Cardiac muscle cell (in vitro differentiated cells and primary cell): ENCODE measurements around the gene NCK1. TPM values are rescaled to one million over a fixed set of nuclear protein-coding genes. Genes with fewer than 3 reads are reported as not detected.

Source experiments
- DNase-seq, 2 donors: peaks; one replicate each; pipeline versions ENCODE4 v3.0.0 to v3.0.0-alpha.2; 2010 to 2017; ENCODE audit warnings: low read depth in 1 of 2, low spot score in 1 of 2
- H3K27ac ChIP-seq: fragments of 200-600 bp; sonication (generic); 2 replicates; pipeline ENCODE4 v1.5.1; 2016
- H3K27me3 ChIP-seq: fragments of 200-600 bp; sonication (generic); 2 replicates; pipeline ENCODE4 v1.6.0; 2016; ENCODE audit warnings: control low read depth
- H3K36me3 ChIP-seq: fragments of 200-600 bp; sonication (generic); 2 replicates; pipeline ENCODE4 v1.5.1; 2016; ENCODE audit warnings: control low read depth
- H3K4me1 ChIP-seq: fragments of 200-600 bp; sonication (generic); 2 replicates; pipeline ENCODE4 v1.8.1; 2017; ENCODE audit warnings: low read depth, mild to moderate bottlenecking, mixed run types
- H3K4me3 ChIP-seq: fragments of 200-600 bp; sonication (generic); 2 replicates; pipeline ENCODE4 v1.5.1; 2016; ENCODE audit warnings: mild to moderate bottlenecking
- H3K9me3 ChIP-seq: fragments of 200-600 bp; sonication (generic); 2 replicates; pipeline ENCODE4 v1.5.1; 2017; ENCODE audit warnings: low read depth, mild to moderate bottlenecking, control low read depth
- CTCF ChIP-seq: IDR thresholded peaks from 2 replicates; pipeline ENCODE4 v1.5.1; 2012; ENCODE audit warnings: low read depth, mild to moderate bottlenecking, low read length
- polyA plus RNA-seq: library from polyadenylated mRNA; unstranded; fragments of >200 nt; fragmentation: Nextera tagmentation; extraction: Ambion mirVana; gene quantifications from 2 replicates; pipeline ENCODE4 v1.2.1, GENCODE V29; 2016
- total RNA-seq: library from RNA; depleted of rRNA; stranded (reverse); fragments of >200 nt; gene quantifications from 2 replicates; pipeline ENCODE4 v1.2.3, GENCODE V29; 2016

NCK1 gene
- total and polyA plus RNA-seq, 2 experiments from 2014 or later: 24.6 to 30.3 TPM

GRCh38 chr3:136929977-136930670 lies 68.1 kb downstream of the NCK1 start:
- no peak overlapping the region for H3K27ac ChIP-seq
- no peak overlapping the region for H3K4me3 ChIP-seq
- H3K9me3 ChIP-seq: no peaks in the 10 kb centered on the region
- peak in 1 of 2 donors; percentile 74 for DNase-seq
- H3K36me3 ChIP-seq: peaks cover 13% of the 10 kb centered on the region
- no peak for TF ChIP-seq CTCF
- no peaks in the 10 kb centered on the region for H3K27me3 ChIP-seq
- no peaks in the 10 kb centered on the region for H3K4me1 ChIP-seq

- Histone ChIP-seq H3K36me3 (peaks cover 13% of the 10 kb centered on the region), H3K27ac (no peak overlapping the region), H3K9me3 (no peaks in the 10 kb centered on the region), H3K4me3 (no peak overlapping the region), H3K27me3 (no peaks in the 10 kb centered on the region), H3K4me1 (no peaks in the 10 kb centered on the region)
- DNase-seq: no peak
- TF ChIP-seq CTCF: no peak
Observed at GRCh38 chr3:136931606-136932005, 69.6 kb downstream of the NCK1 start.

GRCh38 chr3:136932523-136932922 lies 70.5 kb downstream of the NCK1 start:
- Histone ChIP-seq H3K36me3 (peaks cover 13% of the 10 kb centered on the region), H3K4me3 (no peak overlapping the region), H3K9me3 (no peaks in the 10 kb centered on the region), H3K27me3 (no peaks in the 10 kb centered on the region), H3K4me1 (no peaks in the 10 kb centered on the region), H3K27ac (no peak overlapping the region)
- DNase-seq: peak in 1 of 2 donors; percentile 15
- no peak for TF ChIP-seq CTCF

GRCh38 chr3:136932978-136933772 lies 71.2 kb downstream of the NCK1 start:
- no peaks in the 10 kb centered on the region for H3K9me3 ChIP-seq
- no peak for TF ChIP-seq CTCF
- H3K27me3 ChIP-seq: no peaks in the 10 kb centered on the region
- no peak for DNase-seq
- H3K4me3 ChIP-seq: no peak overlapping the region
- no peaks in the 10 kb centered on the region for H3K4me1 ChIP-seq
- H3K27ac ChIP-seq: no peak overlapping the region
- H3K36me3 ChIP-seq: peaks cover 9% of the 10 kb centered on the region

- H3K9me3 ChIP-seq: no peaks in the 10 kb centered on the region
- no peaks in the 10 kb centered on the region for H3K27me3 ChIP-seq
- no peak overlapping the region for H3K27ac ChIP-seq
- no peak for TF ChIP-seq CTCF
- DNase-seq: no peak
- no peak overlapping the region for H3K4me3 ChIP-seq
- H3K36me3 ChIP-seq: no peaks in the 10 kb centered on the region
- peaks cover under 1% of the 10 kb centered on the region for H3K4me1 ChIP-seq
Observed at GRCh38 chr3:136937175-136937574, 75.2 kb downstream of the NCK1 start.
